H9 (cell line): Measurements from ENCODE around the gene ARHGEF2. TPM values are rescaled to one million over a fixed set of nuclear protein-coding genes. Genes with fewer than 3 reads are reported as not detected.

Experiments used
- DNase-seq: peaks from one replicate; pipeline ENCODE4 v3.0.0-alpha.2; 2017
- H2AFZ ChIP-seq: one replicate; pipeline ENCODE4 v1.6.1; 2013; ENCODE audit warnings: mild to moderate bottlenecking, low read length, control low read depth, moderate library complexity
- H2AK5ac ChIP-seq: 2 replicates; pipeline ENCODE4 v1.6.1; 2013; ENCODE audit warnings: low read length, control low read depth, mixed read lengths; ENCODE audit not compliant: insufficient read length
- H2BK120ac ChIP-seq: one replicate; pipeline ENCODE4 v1.6.1; 2013; ENCODE audit warnings: low read depth, mild to moderate bottlenecking, low read length, control low read depth, inconsistent platforms; ENCODE audit not compliant: poor library complexity, severe bottlenecking
- H2BK12ac ChIP-seq: 2 replicates; pipeline ENCODE4 v1.6.1; 2013; ENCODE audit warnings: low read length, control low read depth, mixed read lengths, low read depth; ENCODE audit not compliant: insufficient read length
- H2BK15ac ChIP-seq: 2 replicates; pipeline ENCODE4 v1.6.1; 2013; ENCODE audit warnings: low read depth, low read length, control low read depth
- H2BK20ac ChIP-seq: one replicate; pipeline ENCODE4 v1.6.1; 2013; ENCODE audit warnings: low read depth, mild to moderate bottlenecking, low read length, control low read depth, inconsistent platforms; ENCODE audit not compliant: poor library complexity, severe bottlenecking
- H2BK5ac ChIP-seq: 2 replicates; pipeline ENCODE4 v1.6.1; 2013; ENCODE audit warnings: low read length, control low read depth, mixed read lengths; ENCODE audit not compliant: insufficient read length
- H3K14ac ChIP-seq: 2 replicates; pipeline ENCODE4 v1.6.1; 2013; ENCODE audit warnings: low read length, control low read depth; ENCODE audit not compliant: insufficient read depth
- H3K18ac ChIP-seq: 2 replicates; pipeline ENCODE4 v1.6.1; 2013; ENCODE audit warnings: low read depth, mild to moderate bottlenecking, mixed read lengths, low read length, control low read depth; ENCODE audit not compliant: insufficient read length
- H3K23ac ChIP-seq: 2 replicates; pipeline ENCODE4 v1.6.1; 2013; ENCODE audit warnings: low read length, control low read depth, mixed read lengths, low read depth; ENCODE audit not compliant: insufficient read length
- H3K23me2 ChIP-seq: 2 replicates; pipeline ENCODE4 v1.6.1; 2013; ENCODE audit warnings: low read depth, mild to moderate bottlenecking, mixed read lengths, low read length, control low read depth; ENCODE audit not compliant: insufficient read length, poor library complexity, severe bottlenecking
- H3K27ac ChIP-seq: 2 replicates; pipeline ENCODE4 v1.5.1; 2013; ENCODE audit warnings: low read length, control low read depth, mixed read lengths, low read depth; ENCODE audit not compliant: insufficient read length
- H3K27me3 ChIP-seq: 2 replicates; pipeline ENCODE4 v1.6.1; 2013; ENCODE audit warnings: low read length, control low read depth, inconsistent platforms; ENCODE audit not compliant: insufficient read depth
- H3K4ac ChIP-seq: 2 replicates; pipeline ENCODE4 v1.6.1; 2013; ENCODE audit warnings: low read depth, mild to moderate bottlenecking, control low read depth, inconsistent platforms, low read length, moderate library complexity
- H3K4me1 ChIP-seq: 2 replicates; pipeline ENCODE4 v1.6.1; 2013; ENCODE audit warnings: low read length, control low read depth, inconsistent platforms; ENCODE audit not compliant: insufficient read depth
- H3K4me2 ChIP-seq: 2 replicates; pipeline ENCODE4 v1.6.1; 2013; ENCODE audit warnings: low read length, control low read depth, mixed read lengths; ENCODE audit not compliant: insufficient read length, insufficient read depth
- H3K56ac ChIP-seq: 2 replicates; pipeline ENCODE4 v1.6.1; 2013; ENCODE audit warnings: low read depth, mild to moderate bottlenecking, mixed read lengths, low read length, control low read depth; ENCODE audit not compliant: insufficient read length
- H3K79me1 ChIP-seq: 2 replicates; pipeline ENCODE4 v1.6.1; 2013; ENCODE audit warnings: low read depth, mild to moderate bottlenecking, moderate library complexity, low read length, control low read depth, inconsistent platforms; ENCODE audit not compliant: insufficient read depth, poor library complexity, severe bottlenecking
- H3K79me2 ChIP-seq: 2 replicates; pipeline ENCODE4 v1.6.1; 2013; ENCODE audit warnings: low read length, control low read depth, inconsistent platforms; ENCODE audit not compliant: insufficient read depth
- H3K9ac ChIP-seq: 2 replicates; pipeline ENCODE4 v1.6.1; 2013; ENCODE audit warnings: low read length, control low read depth, mixed read lengths; ENCODE audit not compliant: insufficient read length; ENCODE audit errors: extremely low read depth
- H3K9me3 ChIP-seq: one replicate; pipeline ENCODE4 v1.6.1; 2013; ENCODE audit warnings: low read depth, low read length, inconsistent platforms; ENCODE audit not compliant: control insufficient read depth
- H3T11ph ChIP-seq: one replicate; pipeline ENCODE4 v1.6.1; 2013; ENCODE audit warnings: mild to moderate bottlenecking, low read length, control low read depth, inconsistent platforms
- H4K20me1 ChIP-seq: one replicate; pipeline ENCODE4 v1.6.1; 2013; ENCODE audit not compliant: control insufficient read depth, insufficient read length, insufficient read depth
- H4K5ac ChIP-seq: 2 replicates; pipeline ENCODE4 v1.6.1; 2013; ENCODE audit warnings: low read depth, mild to moderate bottlenecking, mixed read lengths, low read length, control low read depth; ENCODE audit not compliant: insufficient read length
- H4K8ac ChIP-seq: replicated peaks from 2 replicates; pipeline ENCODE4 v1.6.1; 2013; ENCODE audit warnings: low read length, control low read depth, mixed read lengths, low read depth; ENCODE audit not compliant: insufficient read length
- H4K91ac ChIP-seq: 2 replicates; pipeline ENCODE4 v1.6.1; 2013; ENCODE audit warnings: low read depth, mild to moderate bottlenecking, moderate library complexity, mixed read lengths, low read length, control low read depth; ENCODE audit not compliant: insufficient read length
- H3K27ac Mint-ChIP-seq, 3 experiments: 2 replicates in 2 of 3; 3 replicates in 1 of 3; pipeline ENCODE4 v1.8.0; 2020 to 2021; ENCODE audit warnings: mixed read lengths in 3 of 3, mild to moderate bottlenecking in 1 of 3, moderate library complexity in 1 of 3
- H3K27me3 Mint-ChIP-seq: 2 replicates; pipeline ENCODE4 v1.8.0; 2021; ENCODE audit warnings: low read depth, mild to moderate bottlenecking, moderate library complexity, mixed read lengths
- H3K36me3 Mint-ChIP-seq, 3 experiments: 2 replicates in 2 of 3; 3 replicates in 1 of 3; pipeline ENCODE4 v1.8.0; 2020 to 2021; ENCODE audit warnings: low read depth in 3 of 3, mixed read lengths in 3 of 3; ENCODE audit not compliant: insufficient read depth in 1 of 3
- H3K4me1 Mint-ChIP-seq, 2 experiments: 2 replicates each; pipeline ENCODE4 v1.8.0; 2020; ENCODE audit warnings: mixed read lengths in 2 of 2
- H3K4me3 Mint-ChIP-seq, 2 experiments: 2 replicates in 1 of 2; 3 replicates in 1 of 2; pipeline ENCODE4 v1.8.0; 2020 to 2021; ENCODE audit warnings: mild to moderate bottlenecking in 2 of 2, mixed read lengths in 2 of 2, moderate library complexity in 1 of 2
- H3K9me3 Mint-ChIP-seq, 2 experiments: 2 replicates in 1 of 2; 3 replicates in 1 of 2; pipeline ENCODE4 v1.8.0; 2020; ENCODE audit warnings: mild to moderate bottlenecking in 2 of 2, mixed read lengths in 2 of 2, moderate library complexity in 1 of 2
- WGBS: extraction: QIAGEN DNeasy Blood & Tissue Kit; methylation state at CpG from one replicate; pipeline ENCODE4 v1.1.7; 2013; ENCODE audit warnings: missing lambda C conversion rate, low lambda C conversion rate, mixed read lengths; ENCODE audit not compliant: insufficient read length; ENCODE audit errors: extremely low coverage; 5-methylcytosine and 5-hydroxymethylcytosine counted together
- total RNA-seq: library from RNA; stranded (reverse); gene quantifications from 2 replicates; pipeline ENCODE4 v1.2.1, GENCODE V29; 2021
- TF ChIP-seq, protein P1 (sequence below): fragments of 200-600 bp; sonication (generic); conservative IDR thresholded peaks from 3 replicates; pipeline ENCODE4 v1.8.0; 2021; ENCODE audit warnings: antibody characterized with exemption, mild to moderate bottlenecking

ARHGEF2 gene
- total RNA-seq, 1 experiment from 2014 or later, result 111 TPM

DNA sequence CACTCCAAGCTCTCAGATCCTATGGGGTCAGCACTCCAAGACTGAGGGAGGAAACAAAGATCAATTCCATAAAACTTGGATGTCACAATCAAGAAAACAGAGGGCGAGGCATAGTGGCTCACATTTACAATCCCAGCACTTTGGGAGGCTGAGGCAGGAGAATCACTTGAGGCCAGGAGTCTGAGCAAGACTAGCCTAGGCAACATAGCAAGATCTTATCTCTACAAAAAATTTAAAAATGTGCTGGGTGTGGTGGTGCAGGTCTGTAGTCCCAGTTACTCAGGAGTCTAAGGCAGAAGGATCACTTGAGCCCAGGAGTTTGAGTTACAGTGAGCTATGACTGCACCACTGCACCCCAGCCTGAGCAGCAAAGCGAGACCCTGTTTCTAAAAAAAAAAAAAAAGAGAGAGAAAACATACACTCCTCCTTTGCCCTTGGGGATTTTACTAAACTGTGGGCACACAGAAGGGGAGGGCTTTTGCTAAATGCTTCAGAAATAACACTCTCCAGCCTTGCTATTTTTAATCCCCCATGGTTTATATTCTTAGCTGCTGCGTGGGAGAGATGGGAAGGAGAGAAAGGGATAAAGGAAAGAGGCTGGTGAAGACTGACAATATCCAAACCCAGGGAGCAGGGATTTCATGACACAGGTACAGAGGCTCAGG lies 18.1 kb downstream of the ARHGEF2 start:
- H3K56ac ChIP-seq, result no peak overlapping the region
- H4K91ac ChIP-seq, result no peak overlapping the region
- H3K79me1 ChIP-seq, result peaks cover 5% of the 10 kb centered on the region

More for the DNA sequence above, 18.1 kb downstream of the ARHGEF2 start:
- no peaks in the 10 kb centered on the region for H3K4me1 ChIP-seq
- H3K27me3 ChIP-seq, result no peaks in the 10 kb centered on the region
- no peak overlapping the region for H2AK5ac ChIP-seq
- Mint-ChIP-seq H3K9me3 (no peaks in the 10 kb centered on the region), H3K4me1 (0 out of 4 replicates have a peak, but pooled peaks cover 0 to 6% of the 10 kb centered on the region in 2 experiments), H3K4me3 (no peak overlapping the region), H3K27ac (peak overlapping the region in 2 of 3 experiments; percentile 36 to 59; a peak in 2 of 7 replicates), H3K36me3 (peaks cover 53 to 84% (median 78%) of the 10 kb centered on the region in 3 experiments), H3K27me3 (no peaks in the 10 kb centered on the region)
- H2BK12ac ChIP-seq, result no peak overlapping the region
- H3K14ac ChIP-seq, result no peak overlapping the region
- DNase-seq, result no peak
- no peaks in the 10 kb centered on the region for H3K79me2 ChIP-seq
- H3K9ac ChIP-seq, result no peak overlapping the region
- H3K27ac ChIP-seq, result no peak overlapping the region
- H4K8ac ChIP-seq, result no peak overlapping the region
- H3K9me3 ChIP-seq, result no peaks in the 10 kb centered on the region
- no peak overlapping the region for H3K18ac ChIP-seq
- H3T11ph ChIP-seq, result no peak overlapping the region
- H3K23ac ChIP-seq, result no peak overlapping the region
- no peak overlapping the region for H2BK120ac ChIP-seq
- no peak overlapping the region for H2BK15ac ChIP-seq
- TF ChIP-seq, protein P1, sequence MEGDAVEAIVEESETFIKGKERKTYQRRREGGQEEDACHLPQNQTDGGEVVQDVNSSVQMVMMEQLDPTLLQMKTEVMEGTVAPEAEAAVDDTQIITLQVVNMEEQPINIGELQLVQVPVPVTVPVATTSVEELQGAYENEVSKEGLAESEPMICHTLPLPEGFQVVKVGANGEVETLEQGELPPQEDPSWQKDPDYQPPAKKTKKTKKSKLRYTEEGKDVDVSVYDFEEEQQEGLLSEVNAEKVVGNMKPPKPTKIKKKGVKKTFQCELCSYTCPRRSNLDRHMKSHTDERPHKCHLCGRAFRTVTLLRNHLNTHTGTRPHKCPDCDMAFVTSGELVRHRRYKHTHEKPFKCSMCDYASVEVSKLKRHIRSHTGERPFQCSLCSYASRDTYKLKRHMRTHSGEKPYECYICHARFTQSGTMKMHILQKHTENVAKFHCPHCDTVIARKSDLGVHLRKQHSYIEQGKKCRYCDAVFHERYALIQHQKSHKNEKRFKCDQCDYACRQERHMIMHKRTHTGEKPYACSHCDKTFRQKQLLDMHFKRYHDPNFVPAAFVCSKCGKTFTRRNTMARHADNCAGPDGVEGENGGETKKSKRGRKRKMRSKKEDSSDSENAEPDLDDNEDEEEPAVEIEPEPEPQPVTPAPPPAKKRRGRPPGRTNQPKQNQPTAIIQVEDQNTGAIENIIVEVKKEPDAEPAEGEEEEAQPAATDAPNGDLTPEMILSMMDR, result no peak
- H2BK20ac ChIP-seq, result no peak overlapping the region
- H4K5ac ChIP-seq, result no peak overlapping the region
- no peak overlapping the region for H3K4me2 ChIP-seq
- no peak overlapping the region for H2BK5ac ChIP-seq
- no CpG with 5 or more reads among the region's 3 CpGs for WGBS
- H4K20me1 ChIP-seq, result no peaks in the 10 kb centered on the region
- no peak overlapping the region for H3K4ac ChIP-seq
- no peak overlapping the region for H2AFZ ChIP-seq
- no peaks in the 10 kb centered on the region for H3K23me2 ChIP-seq
